Activated T-helper 1 cell treated with anti-CD3 and anti-CD28 coated beads, Interleukin-2, amount 50 U/mL, for 16 hours (primary cell): Measurements from ENCODE around the gene ATXN7.

Experiments
- DNase-seq, 2 donors: peaks; one replicate each; pipeline ENCODE4 v3.0.0-alpha.2; 2020; ENCODE audit warnings: low read depth in 1 of 2, low spot score in 1 of 2

Gene ATXN7, protein sequence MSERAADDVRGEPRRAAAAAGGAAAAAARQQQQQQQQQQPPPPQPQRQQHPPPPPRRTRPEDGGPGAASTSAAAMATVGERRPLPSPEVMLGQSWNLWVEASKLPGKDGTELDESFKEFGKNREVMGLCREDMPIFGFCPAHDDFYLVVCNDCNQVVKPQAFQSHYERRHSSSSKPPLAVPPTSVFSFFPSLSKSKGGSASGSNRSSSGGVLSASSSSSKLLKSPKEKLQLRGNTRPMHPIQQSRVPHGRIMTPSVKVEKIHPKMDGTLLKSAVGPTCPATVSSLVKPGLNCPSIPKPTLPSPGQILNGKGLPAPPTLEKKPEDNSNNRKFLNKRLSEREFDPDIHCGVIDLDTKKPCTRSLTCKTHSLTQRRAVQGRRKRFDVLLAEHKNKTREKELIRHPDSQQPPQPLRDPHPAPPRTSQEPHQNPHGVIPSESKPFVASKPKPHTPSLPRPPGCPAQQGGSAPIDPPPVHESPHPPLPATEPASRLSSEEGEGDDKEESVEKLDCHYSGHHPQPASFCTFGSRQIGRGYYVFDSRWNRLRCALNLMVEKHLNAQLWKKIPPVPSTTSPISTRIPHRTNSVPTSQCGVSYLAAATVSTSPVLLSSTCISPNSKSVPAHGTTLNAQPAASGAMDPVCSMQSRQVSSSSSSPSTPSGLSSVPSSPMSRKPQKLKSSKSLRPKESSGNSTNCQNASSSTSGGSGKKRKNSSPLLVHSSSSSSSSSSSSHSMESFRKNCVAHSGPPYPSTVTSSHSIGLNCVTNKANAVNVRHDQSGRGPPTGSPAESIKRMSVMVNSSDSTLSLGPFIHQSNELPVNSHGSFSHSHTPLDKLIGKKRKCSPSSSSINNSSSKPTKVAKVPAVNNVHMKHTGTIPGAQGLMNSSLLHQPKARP

DNA sequence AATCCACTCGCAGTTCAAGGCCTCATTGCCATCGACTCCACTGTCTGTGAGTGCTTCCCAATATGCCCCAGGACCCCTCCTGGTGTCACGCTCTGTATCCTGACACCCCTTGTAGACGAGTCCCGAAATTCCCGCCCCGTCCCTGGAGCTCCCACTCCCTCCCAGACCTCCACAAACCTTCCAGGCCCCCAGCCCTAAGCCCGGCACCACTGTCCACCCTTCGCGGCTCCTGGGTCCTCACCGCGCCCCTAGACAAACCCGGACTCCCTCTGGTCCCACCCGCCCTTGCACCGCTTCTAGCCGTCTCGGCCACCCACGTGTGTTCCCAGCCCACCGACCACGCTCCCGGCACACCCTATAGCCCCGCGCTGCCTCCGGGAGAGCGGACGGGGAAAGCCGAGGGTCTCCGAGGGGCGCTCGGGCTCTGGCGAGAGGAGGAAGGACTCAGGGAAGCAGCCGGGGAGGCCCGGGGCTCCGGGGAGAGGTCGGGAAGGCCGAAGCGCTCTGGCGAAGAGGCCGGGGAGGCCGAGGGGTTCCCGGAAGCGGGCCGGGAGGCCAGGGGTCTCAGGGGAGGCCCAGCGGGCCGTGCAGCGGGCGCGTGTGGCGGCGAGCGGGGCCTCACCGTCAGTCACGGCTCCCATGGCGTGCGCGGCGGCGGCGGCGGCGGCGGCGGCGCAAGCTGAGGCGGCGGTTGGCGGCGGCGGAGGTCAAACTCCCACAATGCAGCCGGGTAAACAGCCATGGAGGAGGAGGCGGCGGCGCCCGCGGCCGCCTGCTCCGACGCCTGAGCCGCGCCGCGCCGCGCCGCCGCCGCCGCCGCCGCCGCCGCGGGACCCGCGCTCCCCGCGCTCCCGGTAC, at the start of gene ATXN7, which contains the start of gene THOC7:
Gene ATXN7, plus strand, starts transcription at position 718 of the 858 bp plus-strand sequence. CDS start 48,732 bp downstream, outside the sequence.
Gene THOC7, minus strand, starts transcription at position 656 of the 858 bp plus-strand sequence. Its CDS starts 15 bp downstream, at position 641.
- peak; percentile 48 to 62 for DNase-seq

GRCh38 chr3:63814237-63814636, 49.4 kb upstream of the ATXN7 start:
- DNase-seq: no peak

DNA sequence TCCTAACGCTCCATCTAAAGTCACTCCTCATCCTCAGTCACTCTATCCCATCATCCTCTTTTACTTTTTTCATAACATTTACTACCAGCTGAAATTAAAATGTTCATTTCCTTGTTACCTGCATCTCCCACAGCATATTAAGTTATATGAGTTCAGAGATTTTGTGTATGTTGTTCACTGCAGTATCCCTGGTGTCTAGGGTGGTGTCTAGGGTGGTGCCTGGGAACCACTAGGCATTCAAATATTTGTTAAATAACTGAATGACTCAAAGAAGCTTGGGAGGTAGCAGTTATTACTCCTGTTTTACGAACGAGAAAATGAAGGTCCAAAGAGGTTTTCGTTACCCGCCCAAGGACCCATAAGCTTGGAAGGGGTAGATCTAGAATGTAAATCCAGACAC, 46.4 kb upstream of the ATXN7 start:
- DNase-seq: no peak

GRCh38 chr3:63818282-63819150, 45.2 kb upstream of the ATXN7 start:
- DNase-seq: peak; percentile 25 to 40

DNA sequence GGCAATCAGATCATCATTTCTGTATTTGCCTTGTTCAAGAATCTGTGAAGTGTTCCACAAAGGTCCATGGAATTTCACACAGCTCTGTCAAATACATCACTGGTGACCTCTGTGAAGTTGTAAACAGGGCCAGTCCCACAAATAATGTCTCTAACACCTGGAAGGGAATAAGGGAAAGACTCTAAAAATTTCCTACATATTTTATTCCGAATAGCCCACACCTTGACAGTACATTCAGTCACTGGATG, 44.6 kb upstream of the ATXN7 start, which contains the start of gene C3orf49:
Gene C3orf49, plus strand, starts transcription at position 149 of the 248 bp plus-strand sequence. CDS start 173 bp downstream, outside the sequence.
- DNase-seq: no peak

DNA sequence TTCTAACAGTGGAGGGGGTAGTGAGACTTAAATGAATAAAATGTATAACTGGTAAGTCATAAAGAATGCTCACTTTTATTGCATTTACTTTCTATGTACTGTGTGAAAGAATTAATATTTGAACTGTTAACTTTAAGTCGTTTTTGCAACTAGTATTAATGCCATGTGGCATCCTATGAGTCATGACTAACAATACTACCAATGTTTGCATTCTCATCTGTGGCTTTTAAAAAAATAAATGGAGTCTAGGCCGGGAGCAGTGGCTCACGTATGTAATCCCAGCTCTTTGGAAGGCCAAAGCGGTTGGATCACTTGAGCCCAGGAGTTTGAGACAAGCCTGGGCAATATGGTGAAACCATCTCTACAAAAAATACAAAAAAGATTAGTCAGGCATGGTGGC, 39.4 kb upstream of the ATXN7 start:
- DNase-seq: no peak

DNA sequence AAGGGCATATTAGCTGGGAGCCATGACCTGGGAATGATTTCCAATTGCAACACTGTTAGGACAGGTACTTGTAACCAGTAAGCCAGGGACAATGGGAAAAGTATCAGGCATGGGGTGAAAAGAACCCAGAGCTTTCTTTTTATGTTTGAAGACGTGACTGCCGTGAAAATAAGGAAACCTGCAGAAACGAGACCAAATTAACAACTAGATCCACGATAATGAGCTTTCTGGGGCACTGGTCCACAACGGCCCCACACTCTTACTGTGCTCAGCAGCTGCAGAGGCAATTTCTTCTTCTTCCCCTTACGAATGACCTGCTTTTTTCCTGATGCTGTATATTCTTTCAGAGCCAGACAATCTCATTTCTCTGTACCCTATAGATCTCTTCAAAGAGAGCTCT, 33.1 kb upstream of the ATXN7 start:
- no peak for DNase-seq

DNA sequence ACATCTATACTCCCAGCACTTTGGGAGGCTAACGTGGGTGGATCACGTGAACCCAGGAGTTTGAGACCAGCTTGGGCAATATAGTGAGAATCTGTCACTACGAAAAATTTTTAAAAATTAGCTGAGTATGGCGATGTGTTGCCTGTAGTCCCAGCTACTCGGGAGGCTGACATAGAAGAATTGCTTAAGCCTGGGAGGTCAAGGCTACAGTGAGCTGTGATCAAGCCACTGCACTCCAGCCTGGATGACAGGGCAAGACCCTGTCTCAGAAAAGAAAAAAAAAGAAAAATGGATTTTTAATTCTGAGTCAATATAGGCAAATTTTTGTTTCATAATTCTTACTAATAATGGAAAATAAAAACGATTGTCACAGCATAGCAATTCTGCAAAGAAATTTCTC, 31.3 kb upstream of the ATXN7 start:
- DNase-seq: no peak

- DNase-seq: no peak
Measured at GRCh38 chr3:63841704-63842103, 22.0 kb upstream of the ATXN7 start.

DNA sequence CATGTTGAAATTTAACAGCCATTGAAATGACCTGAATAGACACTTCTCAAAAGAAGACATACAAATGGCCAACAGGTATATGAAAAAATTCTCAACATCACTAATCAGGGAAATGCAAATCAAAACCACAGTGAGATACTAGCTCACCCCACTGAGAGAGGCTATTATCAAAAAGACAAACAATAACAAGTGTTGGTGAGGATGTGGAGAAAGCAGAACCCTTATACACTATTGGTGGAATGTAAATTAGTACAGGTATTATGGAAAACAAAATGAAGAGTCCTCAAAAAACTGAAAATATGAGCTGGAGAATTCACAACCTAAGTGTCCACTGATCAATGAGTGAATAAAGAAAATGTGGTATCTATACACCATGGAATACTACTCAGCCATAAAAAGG, 21.5 kb upstream of the ATXN7 start:
- DNase-seq: no peak

DNA sequence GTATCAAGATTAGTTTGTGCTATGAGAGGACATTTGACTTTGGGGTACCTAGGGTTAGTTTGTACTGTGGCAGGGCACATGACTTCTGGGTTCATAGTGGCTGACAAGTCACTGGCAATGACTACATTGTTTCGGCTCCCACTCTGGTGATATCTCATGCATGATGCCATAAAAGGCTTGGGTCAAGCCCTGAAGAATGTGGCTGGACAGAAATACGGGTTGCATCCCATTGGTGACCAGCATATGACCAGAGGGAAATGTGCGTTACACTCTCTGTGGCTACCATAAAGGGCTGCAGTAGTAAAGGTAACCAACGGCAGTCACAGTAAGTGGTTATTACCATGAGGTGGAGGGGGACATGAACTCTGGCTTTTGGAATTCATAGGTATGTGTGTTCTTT, 18.5 kb upstream of the ATXN7 start:
- DNase-seq: no peak

DNA sequence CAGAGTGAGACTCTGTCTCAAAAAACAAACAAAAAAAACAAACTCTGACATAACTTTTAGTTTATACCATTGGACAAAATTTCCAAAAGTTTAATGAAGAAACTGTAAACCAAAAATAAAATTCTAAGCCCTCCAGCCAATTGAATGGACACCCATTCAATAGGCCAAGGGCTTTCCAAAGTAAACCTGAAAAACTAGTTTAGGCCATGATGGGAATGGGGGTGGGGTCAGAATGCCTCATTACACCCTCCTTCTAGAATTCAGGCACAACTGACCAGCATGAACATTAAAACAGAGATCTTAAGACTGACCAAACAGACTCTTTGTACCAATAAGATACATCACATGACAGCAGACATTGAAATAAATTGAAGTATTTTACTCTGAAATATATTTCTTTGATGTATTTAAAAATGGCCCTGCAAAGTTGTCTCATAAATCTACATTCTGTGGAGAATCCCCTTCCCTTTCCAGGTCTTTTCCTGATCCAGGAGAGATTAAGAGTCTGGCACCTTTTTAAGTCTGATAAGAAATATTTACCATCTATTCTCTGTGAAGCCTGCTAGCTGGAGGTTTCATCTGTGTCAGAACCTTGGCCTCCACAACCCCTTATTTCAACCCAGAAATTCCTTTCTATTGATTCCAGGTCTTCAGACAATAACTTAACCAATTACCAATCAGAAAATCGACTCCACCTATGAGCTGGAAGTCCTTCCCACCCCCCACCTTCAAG, 15.8 kb upstream of the ATXN7 start:
- no peak for DNase-seq

DNA sequence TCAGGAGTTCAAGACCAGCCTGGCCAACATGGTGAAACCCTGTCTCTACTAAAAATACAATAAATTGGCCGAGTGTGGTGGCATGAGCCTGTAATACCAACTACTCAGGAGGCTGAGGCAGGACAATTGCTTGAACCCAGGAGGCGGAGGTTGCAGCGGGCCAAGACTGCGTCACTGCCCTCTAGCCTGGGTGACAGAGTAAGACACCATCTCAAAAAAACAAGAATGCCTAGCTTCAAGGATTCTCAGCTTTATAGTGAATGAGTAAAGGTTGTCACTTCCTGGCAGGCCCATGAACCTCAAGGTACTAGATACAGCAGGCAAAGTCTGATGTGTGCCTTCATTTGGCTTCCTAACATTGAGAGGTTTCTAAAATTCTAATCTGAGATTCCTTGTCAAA, 14.5 kb upstream of the ATXN7 start:
- no peak for DNase-seq

DNA sequence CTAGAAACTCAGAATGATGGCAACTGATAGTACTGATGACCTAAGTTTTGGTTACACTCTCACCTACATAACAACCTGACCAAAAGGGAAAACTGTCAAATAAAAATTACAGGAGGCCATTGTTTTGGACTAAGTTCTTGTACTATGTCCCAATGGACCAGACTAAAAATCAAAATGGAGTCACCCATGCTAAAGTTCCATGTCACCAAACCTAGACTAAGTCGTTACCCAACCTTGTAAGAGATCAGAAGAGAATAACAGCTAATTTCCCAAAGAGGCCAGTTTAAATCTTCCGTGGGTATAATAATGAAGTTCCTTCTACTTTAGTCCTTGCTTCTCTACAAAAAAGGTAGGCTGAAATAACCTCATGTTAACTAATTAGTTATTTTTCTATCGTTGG, 12.4 kb upstream of the ATXN7 start:
- no peak for DNase-seq

DNA sequence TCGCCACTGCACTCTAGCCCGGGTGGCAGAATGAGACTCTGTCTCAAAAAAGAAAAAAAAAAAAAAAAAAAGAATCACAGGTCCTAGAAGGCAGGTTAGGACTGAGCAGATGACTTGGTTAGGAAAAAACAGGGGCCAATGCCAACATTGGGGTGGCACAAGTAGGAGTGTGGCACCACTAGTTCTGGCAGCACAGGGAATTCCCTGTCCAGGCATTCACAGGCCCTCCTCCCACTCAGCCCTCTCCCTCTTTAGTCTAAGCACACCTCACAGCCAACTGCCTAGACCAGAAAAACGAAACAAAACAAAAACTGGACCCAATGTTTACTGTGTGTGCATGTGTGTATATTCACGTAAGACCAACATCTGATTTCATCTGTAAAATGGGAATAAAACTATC, 10.6 kb upstream of the ATXN7 start:
- no peak for DNase-seq

DNA sequence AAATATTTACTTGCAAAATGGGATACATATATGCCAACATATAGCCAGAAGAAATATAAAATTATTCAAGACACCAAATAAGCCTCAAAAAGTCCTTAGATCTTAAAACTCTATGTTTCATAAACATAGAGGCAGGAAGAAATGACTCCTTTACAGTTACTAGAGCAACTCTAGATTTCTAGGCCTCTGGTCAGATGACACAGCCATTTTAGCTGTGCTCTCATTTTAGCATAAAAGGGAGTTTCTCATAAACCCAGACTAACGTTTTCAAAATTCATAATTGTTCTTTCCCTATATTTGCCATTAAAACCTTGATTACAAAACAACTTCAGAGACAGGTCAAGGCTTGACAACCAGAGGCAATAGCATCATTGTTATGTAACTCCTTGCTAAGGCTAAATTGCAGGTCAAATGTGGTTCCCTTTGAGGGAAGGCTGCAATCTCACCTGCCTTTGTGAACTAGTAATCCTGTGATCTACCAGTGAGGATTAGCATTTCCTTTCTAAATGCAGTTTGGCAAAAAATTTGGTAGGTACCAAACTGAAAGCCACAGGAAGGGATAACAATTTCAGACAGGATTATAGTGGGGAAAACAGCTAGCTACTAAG, 8.2 kb upstream of the ATXN7 start:
- no peak for DNase-seq

- DNase-seq: no peak
Measured at GRCh38 chr3:63857311-63857710, 6.4 kb upstream of the ATXN7 start.

- no peak for DNase-seq
Measured at GRCh38 chr3:63860776-63861175, 2.9 kb upstream of the ATXN7 start.

DNA sequence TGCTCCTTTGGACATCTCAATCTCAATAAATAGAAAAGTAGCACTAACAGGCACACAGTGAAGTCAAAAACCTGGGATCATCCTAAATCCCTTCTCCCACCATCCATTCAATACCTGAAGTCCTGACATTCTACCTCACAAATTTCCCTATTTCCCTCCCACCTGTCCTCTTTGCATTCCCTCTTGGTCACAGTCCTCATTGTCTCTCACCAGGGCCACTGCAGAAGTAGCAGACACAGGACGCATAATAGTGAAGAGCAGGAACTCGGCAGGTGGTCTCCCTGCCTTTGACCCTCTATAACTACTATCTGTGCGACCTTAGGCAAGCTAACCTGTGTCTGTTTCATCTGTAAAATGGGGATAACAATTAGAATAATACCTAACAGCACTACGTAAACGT, 2.4 kb upstream of the ATXN7 start:
- DNase-seq: no peak
